DMS53 (cell line): ENCODE results near the gene TMEM123.

Experiments
- DNase-seq: peaks from one replicate; lab custom pipeline; 2025; lab: John Stamatoyannopoulos, UW

The TMEM123 gene

DNA sequence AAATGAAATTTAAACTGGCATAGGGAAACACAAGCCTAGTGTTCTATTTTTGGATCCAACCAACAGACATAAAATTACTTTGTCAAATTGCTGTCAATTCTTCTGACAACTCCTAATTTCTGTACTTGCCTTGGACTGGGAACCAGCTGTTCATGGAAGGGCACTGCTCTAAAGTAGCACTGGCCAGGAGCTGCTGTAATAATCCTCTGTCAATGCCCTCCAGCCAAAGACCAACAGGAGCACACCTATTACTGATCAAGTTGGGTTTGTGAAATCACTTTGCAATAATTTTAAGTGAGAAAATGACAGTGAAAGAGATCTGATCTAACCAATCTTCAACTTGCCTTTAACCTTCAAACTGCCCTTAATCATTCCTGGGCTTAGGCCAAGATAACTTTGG lies 18.9 kb upstream of the TMEM123 start:
- DNase-seq: no peak

DNA sequence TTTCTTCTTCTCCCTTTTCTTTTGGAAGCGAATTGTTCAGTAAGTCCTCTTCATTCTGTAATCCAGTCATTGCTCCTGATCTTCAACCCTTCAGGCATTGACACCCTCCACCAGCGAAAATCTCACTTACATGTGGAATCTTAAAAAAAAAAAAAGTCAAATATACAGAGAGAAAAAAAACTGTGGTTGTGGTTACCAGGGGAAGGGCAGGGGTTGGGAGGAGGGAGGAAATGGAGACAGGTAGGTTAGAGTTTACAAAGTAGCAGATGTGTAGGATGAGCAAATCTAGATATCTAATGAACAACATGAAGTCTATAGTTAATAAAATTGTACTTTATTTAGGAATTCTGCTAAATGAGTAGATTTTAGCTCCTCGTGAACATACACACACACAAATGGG lies 17.7 kb upstream of the TMEM123 start:
- no peak for DNase-seq

DNA sequence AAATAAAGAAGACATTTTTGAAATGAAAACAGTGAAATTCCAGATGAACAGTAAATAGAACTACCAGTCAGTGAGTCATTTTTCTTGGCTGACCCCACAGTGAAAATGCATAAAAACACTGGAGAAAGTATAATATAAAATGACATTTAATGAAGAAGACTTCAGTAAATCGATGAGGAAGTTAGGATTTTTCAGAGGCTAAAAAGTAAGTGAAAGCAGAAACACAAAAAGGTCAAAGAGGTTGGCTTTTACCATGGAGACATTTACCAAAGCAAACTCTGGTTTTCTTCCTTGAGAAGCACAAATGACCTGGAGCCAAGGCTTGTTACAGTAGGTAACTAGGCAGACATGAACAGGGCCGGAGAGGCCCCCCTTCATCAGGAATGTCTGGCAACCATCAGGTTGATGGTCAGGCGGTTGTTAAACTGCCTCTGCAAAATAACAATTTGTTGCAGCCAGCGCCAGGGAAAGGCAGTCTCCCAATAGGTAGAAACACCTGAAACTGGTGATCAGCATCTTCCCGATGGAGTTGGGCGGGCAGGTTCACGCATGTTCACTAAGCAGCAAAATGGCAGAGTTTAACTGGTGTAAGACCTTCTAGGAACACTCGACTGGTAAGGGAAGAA lies 16.7 kb upstream of the TMEM123 start:
- no peak for DNase-seq

- DNase-seq: no peak
Observed at GRCh38 chr11:102468616-102469195, 16.1 kb upstream of the TMEM123 start.

DNA sequence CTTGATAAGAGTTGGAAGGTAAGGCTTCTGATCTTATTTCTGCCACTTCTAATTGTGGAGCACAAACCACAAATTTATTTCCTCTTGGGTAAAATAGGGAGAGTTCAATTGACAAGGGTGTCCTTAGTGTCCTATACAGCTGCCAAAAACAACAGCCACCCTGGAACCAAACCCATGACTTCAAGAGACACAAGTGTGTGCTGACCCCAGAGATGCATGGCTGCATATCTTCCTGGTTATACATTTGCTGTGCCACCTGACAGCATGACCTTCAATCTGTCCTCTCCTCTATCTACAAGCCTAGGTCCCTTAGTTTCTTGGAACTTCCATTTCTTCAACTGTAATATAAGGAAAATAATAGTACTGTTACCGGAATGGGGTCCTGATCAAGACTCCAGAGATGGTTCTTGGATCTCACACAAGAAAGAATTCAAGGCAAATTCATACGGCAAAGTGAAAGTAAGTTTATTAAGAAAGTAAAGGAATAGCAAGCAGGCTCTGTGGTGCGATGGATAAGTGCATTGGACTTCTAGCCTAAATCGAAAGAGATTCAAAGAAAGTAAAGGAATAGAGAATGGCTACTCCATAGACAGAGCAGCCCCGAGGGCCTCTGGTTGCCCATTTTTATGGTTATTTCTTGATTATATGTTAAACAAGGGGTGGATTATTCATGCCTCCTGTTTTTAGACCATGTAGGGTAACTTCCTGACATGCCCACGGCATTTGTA lies 15.5 kb upstream of the TMEM123 start:
- DNase-seq: peak; percentile 56

- DNase-seq: peak; percentile 85
Observed at GRCh38 chr11:102467080-102467708, 14.6 kb upstream of the TMEM123 start.

GRCh38 chr11:102465696-102466095 lies 13.1 kb upstream of the TMEM123 start:
- no peak for DNase-seq

DNA sequence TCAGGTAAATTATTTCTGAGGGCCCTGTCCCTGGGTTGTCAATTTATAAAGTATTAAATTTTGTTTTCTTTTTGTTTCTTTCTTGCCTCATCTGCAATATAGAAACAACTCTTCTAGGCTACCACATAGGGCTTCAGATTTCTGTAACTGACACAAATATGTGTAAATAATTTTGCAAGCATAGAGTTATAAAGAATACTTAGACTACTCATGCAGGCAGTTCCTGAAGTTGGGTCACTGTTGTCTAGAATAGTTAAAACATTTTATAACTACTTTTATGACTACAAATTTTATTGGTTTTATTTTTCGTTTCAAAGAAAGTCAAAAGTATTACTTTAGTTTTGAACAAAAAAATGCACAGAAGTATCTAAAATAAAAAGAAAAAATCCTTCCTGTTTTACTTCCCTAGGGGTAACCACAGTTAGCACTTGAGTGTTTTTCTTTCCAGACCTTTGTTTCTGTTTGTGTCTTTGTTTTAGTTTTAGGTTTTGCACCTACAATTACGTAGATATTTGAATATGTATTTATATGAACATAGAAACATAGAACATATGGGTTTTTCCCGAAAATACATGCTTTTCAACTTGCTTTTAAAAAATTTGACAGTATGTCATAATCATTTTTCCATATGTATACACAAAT lies 12.4 kb upstream of the TMEM123 start:
- no peak for DNase-seq

DNA sequence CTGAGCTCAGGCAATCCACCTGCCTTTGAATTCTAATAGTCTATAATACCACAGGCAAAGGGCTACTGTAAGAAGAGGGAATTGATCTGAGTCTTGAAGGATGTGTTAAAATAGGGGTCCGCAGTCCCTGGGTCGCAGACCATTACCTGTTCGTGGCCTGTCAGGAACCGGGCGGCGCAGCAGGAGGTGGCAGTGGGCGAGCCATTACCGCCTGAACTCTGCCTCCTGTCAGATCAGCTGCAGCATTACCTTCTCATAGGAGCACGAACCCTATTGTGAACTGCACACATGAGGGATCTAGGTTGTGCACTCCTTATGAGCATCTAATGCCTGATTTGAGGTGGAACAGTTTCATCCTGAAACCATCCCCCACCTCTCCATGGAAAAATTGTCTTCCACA lies 11.5 kb upstream of the TMEM123 start:
- no peak for DNase-seq

DNA sequence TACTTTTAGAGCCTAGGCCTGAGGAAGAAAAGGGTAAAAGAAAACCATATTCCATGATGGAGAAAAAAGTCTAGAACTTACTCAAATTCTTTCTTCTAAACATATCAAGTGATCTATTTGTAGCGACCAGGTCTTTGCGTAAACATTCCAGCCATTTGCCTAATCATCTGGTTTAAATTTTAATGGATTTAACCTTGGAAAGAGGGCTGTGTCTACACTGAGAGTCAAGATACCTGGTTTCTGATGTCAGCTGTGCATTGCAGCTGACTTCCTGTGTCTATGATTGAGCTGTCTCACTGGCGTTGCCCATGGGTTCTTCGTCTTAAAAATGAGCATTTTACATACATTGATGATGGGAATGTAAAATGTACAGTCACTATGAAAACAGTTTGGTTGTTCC lies 10.0 kb upstream of the TMEM123 start:
- no peak for DNase-seq

DNA sequence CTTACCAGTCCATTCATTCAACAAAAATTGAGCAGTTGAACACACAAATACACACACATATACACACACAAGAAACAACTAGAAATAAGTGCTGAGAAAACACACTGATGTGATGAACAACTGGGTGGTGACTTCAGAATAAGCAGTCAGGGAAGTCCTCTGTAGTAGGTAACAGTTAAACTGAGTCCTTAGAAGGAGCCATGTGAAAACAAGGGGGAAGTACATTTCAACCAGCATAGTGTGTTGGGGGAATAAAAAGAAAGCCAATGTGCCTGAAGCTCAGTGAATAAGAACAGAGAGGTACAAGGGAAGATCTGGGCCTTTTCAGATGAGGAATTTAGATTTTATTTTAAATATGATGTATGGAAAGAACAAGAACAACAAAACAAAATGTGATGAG lies 6.8 kb upstream of the TMEM123 start:
- DNase-seq: no peak

- no peak for DNase-seq
Observed at GRCh38 chr11:102458548-102458947, 6.0 kb upstream of the TMEM123 start.

GRCh38 chr11:102457865-102458264 lies 5.3 kb upstream of the TMEM123 start:
- no peak for DNase-seq

GRCh38 chr11:102457056-102457677 lies 4.6 kb upstream of the TMEM123 start:
- DNase-seq: peak; percentile 32

DNA sequence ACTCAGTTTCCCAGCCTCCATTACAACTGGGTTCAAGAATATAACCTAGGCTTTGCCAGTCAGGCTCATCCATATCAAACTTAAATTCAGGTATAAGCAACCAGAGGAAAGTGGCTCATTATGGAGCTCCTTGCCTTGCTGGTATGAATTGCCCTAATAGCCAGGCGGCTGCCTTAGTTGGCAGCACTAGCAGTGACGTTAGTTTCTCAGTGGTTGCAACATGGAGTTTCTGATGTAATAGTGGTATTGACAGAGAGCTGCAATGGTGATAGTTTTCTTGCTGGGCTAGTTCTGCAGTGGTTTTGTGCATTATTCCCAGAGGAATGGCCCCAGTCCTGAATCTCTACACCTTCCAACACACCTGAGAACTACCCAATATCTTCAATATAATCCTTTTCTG lies 3.8 kb upstream of the TMEM123 start:
- no peak for DNase-seq

- DNase-seq: no peak
Observed at GRCh38 chr11:102453921-102454320, 1.4 kb upstream of the TMEM123 start.

GRCh38 chr11:102453302-102453695 lies 734 bp upstream of the TMEM123 start:
- DNase-seq: no peak

DNA sequence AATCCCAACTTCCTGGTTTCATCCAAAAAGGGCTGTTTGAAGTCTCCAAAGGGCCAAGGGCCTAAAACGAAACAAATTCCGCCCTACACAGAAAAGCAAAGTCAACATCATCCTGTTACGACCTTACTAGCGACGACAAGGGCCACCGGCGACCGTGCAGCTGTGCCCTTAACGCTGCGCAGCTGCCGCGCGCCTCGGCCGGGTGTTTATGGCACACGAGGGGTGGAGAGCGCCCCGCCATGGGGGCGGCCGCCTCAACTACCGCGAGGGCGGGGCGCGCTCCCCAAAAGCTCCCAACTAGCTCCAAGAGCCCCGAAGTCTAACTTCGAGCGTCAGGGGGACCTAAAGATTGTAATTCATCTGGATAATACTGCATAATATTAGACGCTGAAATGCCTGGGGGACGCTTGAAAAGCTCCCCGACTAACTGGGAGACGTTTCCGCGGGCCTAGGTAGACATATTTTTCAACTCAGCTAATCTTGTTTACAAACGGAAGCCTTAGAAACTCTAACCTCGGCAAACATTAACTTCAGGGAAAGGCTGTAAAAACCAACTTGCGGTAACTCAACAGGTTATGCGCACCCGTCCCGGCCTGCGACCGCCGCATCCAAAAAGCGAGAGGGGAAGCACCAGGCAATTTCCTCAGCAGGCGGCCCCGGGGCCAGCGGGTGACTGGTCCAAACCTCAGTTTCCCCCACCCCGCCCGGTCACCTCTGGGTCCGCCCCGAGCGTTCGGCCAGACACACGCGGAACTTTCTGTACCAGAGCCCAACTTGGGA lies 694 bp downstream of the TMEM123 start:
- peak; percentile 94 for DNase-seq

DNA sequence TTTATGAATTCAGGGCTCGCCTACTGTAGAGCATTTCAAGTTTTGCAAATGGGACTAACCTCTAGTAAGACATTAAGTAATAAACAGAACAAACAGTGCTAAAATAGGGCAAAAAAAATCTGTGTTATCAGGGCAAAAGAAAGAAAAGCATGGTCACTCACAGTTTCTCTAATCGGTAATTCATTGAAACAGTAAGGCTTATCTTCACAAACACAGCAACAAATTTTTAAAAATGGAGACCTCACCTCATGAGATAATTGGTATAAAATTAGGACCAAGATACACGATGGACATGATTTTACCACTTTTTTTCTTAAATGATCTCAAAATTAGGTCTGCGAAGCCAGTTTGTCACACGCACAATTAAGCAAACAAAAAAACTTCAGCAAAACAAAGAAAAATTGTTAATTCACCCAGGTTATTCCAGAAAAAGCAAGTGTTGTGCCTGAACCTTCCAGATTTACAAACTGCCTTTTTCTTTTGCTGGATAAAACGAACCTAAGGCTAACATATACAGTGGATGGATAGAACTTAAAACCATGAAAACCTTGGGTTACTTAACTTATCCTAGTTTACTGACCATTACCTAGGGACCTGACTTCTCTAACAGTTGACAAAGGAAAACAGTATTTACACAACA lies 1.4 kb downstream of the TMEM123 start:
- DNase-seq: no peak

DNA sequence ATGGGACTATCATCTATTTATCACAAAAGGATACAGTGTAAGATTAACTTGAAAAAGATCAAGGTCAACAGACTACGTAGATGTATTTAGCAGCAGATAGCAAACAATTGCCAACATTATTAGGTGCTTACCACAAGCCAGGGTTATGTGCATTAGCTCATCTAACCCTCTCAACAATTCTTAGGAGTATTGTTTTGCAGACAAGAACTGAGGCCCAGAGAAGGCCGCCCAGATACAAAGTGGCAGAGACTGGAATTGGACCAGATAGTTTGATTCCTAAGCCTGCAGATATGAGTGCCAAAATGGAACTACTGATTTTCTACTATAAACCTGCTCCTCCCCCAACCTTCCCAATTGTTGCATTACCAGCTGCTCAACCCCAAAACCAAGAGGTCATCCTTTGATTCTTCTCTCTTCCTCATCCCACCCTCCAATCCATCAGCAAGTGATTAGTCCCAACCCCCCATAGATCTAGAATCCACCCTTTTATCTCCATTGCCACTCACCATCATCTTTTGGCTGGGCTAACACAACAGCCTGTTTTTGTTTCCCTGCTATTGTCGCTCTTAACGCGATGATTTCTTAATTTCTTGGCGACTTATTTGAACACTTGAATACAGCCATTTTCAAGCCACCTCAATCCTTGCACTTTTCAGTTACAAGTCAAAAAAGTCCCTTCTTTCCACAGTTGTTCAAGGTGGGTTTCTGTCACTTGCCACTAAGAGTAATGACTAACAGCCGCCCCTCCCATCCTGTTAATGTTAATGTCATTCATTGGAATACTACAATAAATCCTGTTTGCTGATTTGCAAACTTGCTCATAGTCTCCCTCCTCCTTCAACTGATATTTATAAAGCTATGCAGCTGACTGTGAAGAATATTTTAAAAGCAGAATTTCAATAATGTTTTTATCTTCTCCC lies 2.7 kb downstream of the TMEM123 start:
- DNase-seq: no peak
